Measurements from ENCODE around the gene TWF2. TPM values are rescaled to one million over a fixed set of nuclear protein-coding genes. Genes with fewer than 3 reads are reported as not detected.

The TWF2 gene
- total and polyA plus RNA-seq, 10 of the 15 experiments (the other 5 are each of a cell fraction or from before 2014, with no cell fraction given): 0.16 to 106 (median 68.5) TPM

- TF ChIP-seq, protein P1, sequence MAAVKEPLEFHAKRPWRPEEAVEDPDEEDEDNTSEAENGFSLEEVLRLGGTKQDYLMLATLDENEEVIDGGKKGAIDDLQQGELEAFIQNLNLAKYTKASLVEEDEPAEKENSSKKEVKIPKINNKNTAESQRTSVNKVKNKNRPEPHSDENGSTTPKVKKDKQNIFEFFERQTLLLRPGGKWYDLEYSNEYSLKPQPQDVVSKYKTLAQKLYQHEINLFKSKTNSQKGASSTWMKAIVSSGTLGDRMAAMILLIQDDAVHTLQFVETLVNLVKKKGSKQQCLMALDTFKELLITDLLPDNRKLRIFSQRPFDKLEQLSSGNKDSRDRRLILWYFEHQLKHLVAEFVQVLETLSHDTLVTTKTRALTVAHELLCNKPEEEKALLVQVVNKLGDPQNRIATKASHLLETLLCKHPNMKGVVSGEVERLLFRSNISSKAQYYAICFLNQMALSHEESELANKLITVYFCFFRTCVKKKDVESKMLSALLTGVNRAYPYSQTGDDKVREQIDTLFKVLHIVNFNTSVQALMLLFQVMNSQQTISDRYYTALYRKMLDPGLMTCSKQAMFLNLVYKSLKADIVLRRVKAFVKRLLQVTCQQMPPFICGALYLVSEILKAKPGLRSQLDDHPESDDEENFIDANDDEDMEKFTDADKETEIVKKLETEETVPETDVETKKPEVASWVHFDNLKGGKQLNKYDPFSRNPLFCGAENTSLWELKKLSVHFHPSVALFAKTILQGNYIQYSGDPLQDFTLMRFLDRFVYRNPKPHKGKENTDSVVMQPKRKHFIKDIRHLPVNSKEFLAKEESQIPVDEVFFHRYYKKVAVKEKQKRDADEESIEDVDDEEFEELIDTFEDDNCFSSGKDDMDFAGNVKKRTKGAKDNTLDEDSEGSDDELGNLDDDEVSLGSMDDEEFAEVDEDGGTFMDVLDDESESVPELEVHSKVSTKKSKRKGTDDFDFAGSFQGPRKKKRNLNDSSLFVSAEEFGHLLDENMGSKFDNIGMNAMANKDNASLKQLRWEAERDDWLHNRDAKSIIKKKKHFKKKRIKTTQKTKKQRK (IDR thresholded peaks at IDR 0.05; ENCODE audit: low read depth, low read length): no peak
- TF ChIP-seq, protein P2, sequence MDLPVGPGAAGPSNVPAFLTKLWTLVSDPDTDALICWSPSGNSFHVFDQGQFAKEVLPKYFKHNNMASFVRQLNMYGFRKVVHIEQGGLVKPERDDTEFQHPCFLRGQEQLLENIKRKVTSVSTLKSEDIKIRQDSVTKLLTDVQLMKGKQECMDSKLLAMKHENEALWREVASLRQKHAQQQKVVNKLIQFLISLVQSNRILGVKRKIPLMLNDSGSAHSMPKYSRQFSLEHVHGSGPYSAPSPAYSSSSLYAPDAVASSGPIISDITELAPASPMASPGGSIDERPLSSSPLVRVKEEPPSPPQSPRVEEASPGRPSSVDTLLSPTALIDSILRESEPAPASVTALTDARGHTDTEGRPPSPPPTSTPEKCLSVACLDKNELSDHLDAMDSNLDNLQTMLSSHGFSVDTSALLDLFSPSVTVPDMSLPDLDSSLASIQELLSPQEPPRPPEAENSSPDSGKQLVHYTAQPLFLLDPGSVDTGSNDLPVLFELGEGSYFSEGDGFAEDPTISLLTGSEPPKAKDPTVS (IDR thresholded peaks at IDR 0.05; ENCODE audit: low read depth, low read length): no peak
- TF ChIP-seq NFYB (IDR thresholded peaks at IDR 0.05; ENCODE audit: insufficient read depth, low read depth, low read length) (no peak), SMAD1 (IDR thresholded peaks at IDR 0.05; ENCODE audit: low read depth, partially characterized antibody) (peak; percentile 86), JUND (IDR thresholded peaks at IDR 0.05; ENCODE audit: low read depth, low read length) (no peak), POLR2A (IDR thresholded peaks at IDR 0.05; ENCODE audit: low read depth, low read length) (no peak), ATF7 (IDR thresholded peaks at IDR 0.05; ENCODE audit: low read depth) (no peak), PAX5 (IDR thresholded peaks at IDR 0.05; ENCODE audit: borderline replicate concordance, low read depth, low read length) (0 out of 2 replicates have a peak, but pooled peaks have one; percentile 18), CBFB (IDR thresholded peaks at IDR 0.05; ENCODE audit: low read depth) (no peak), TBL1XR1 (IDR thresholded peaks at IDR 0.05; ENCODE audit: low read depth, low read length) (no peak), HDGF (IDR thresholded peaks at IDR 0.05) (0 out of 2 replicates have a peak, but pooled peaks have one; percentile 42), TARDBP (IDR thresholded peaks at IDR 0.05; ENCODE audit: borderline replicate concordance) (no peak), FOXM1 (IDR thresholded peaks at IDR 0.05; ENCODE audit: low read depth, low read length) (no peak), RCOR1 (conservative IDR thresholded peaks at IDR 0.05; ENCODE audit: low read depth, low read length) (no peak), EED (IDR thresholded peaks at IDR 0.05; ENCODE audit: low read depth) (no peak), FOXK2 (IDR thresholded peaks at IDR 0.05) (no peak), GABPA (IDR thresholded peaks at IDR 0.05; ENCODE audit: low read depth) (no peak), CBX3 (IDR thresholded peaks at IDR 0.05; ENCODE audit: borderline replicate concordance, low read depth) (no peak), RAD51 (IDR thresholded peaks at IDR 0.05) (no peak), WRNIP1 (IDR thresholded peaks at IDR 0.05; ENCODE audit: borderline replicate concordance, low read depth, low read length) (no peak), PML (IDR thresholded peaks at IDR 0.05; ENCODE audit: low read length) (no peak), RFX5 (IDR thresholded peaks at IDR 0.05; ENCODE audit: low read depth, low read length) (no peak), SMAD5 (IDR thresholded peaks at IDR 0.05; ENCODE audit: low read depth) (no peak), CEBPB (IDR thresholded peaks at IDR 0.05; ENCODE audit: borderline replicate concordance in 1 of 2, low read depth in 2 of 2, low read length in 2 of 2) (no peak), TAF1 (IDR thresholded peaks at IDR 0.05; ENCODE audit: borderline replicate concordance, low read depth, low read length) (no peak)
- TF ChIP-seq, protein P3, sequence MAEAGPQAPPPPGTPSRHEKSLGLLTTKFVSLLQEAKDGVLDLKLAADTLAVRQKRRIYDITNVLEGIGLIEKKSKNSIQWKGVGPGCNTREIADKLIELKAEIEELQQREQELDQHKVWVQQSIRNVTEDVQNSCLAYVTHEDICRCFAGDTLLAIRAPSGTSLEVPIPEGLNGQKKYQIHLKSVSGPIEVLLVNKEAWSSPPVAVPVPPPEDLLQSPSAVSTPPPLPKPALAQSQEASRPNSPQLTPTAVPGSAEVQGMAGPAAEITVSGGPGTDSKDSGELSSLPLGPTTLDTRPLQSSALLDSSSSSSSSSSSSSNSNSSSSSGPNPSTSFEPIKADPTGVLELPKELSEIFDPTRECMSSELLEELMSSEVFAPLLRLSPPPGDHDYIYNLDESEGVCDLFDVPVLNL (IDR thresholded peaks at IDR 0.05; ENCODE audit: low read depth, low read length): no peak
Measured at GRCh38 chr3:52231502-52232278, 7.3 kb downstream of the TWF2 start (continued).

Measured in GM12878 (cell line).